Measurements from ENCODE around the gene PTK7. TPM values are rescaled to one million over a fixed set of nuclear protein-coding genes. Genes with fewer than 3 reads are reported as not detected.
"Not testable (repeated sequence)": the region's sequence is repeated elsewhere in the genome, so short reads cannot be mapped to it uniquely, and the experiment has no call there.

Gene PTK7
- total RNA-seq, 1 donor from 2014 or later, result 4.3 TPM

- Mint-ChIP-seq H3K36me3 (ENCODE audit: low read depth) (no peaks in the 10 kb centered on the region), H3K4me3 (no peak overlapping the region), H3K27ac (no peak overlapping the region)
Observed at GRCh38 chr6:43123461-43124314, 47.6 kb downstream of the PTK7 start.

DNA sequence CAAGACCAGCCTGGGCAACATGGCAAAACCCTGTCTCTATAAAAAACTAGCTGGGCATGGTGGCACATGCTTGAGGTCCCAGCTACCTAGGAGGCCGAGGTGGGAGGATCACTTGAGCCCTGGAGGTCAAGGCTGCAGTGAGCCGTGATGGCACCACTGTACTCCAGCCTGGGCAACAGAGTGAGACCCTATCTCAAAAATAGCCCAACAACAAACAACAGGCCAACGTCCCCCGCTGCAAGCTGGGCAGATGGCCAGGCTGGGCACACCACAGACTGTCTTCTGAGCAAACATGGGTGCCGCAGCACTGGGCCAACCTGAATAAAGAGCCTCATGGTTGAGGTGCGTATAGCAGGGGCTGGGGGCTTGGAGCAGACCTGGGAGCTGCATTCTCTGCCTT, 48.4 kb downstream of the PTK7 start:
- DNase-seq, result no peak
- H3K27me3 Mint-ChIP-seq, result peaks cover 2% of the 10 kb centered on the region
- H3K4me1 Mint-ChIP-seq, result no peaks in the 10 kb centered on the region
- no peaks in the 10 kb centered on the region for H3K36me3 Mint-ChIP-seq (ENCODE audit: low read depth)
- no peaks in the 10 kb centered on the region for H3K9me3 Mint-ChIP-seq
- intact Hi-C loops (cut with micrococcal nuclease), result no loop called here
- H3K4me3 Mint-ChIP-seq, result no peak overlapping the region
- H3K27ac Mint-ChIP-seq, result no peak overlapping the region

More at GRCh38 chr6:43123461-43124314, 47.6 kb downstream of the PTK7 start:
- intact Hi-C loops (cut with micrococcal nuclease), result no loop called here
- H3K4me1 Mint-ChIP-seq, result no peaks in the 10 kb centered on the region
- H3K27me3 Mint-ChIP-seq, result peaks cover 2% of the 10 kb centered on the region
- DNase-seq, result no peak
- H3K9me3 Mint-ChIP-seq, result no peaks in the 10 kb centered on the region

GRCh38 chr6:43125119-43125518, 49.0 kb downstream of the PTK7 start:
- Mint-ChIP-seq H3K4me1 (no peaks in the 10 kb centered on the region), H3K27ac (no peak overlapping the region), H3K27me3 (no peaks in the 10 kb centered on the region), H3K4me3 (no peak overlapping the region), H3K9me3 (no peaks in the 10 kb centered on the region), H3K36me3 (ENCODE audit: low read depth) (no peaks in the 10 kb centered on the region)
- no peak for DNase-seq
- intact Hi-C loops (cut with micrococcal nuclease), result no loop called here

DNA sequence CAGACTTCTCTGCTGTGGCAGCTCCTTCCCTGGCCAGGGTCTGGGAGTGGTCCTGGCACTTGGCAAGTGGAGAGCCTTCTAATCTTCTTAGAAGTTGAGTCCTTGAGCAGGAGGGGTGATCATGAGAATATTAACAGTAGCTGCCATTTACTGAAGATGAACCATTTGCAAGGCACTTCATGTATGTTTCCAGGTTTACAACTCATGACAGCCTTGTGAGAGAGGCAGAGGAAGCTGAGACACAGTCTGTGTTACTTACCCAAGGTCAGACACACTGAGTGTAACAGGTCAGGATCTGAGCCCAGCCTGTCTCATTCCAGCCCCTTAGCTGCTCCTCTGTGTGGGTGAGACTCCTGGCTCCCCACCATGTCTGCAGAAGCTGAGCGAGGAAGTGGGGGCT, 49.4 kb downstream of the PTK7 start:
- no peak overlapping the region for H3K4me3 Mint-ChIP-seq
- no peaks in the 10 kb centered on the region for H3K36me3 Mint-ChIP-seq (ENCODE audit: low read depth)
- no peaks in the 10 kb centered on the region for H3K4me1 Mint-ChIP-seq
- H3K27me3 Mint-ChIP-seq, result no peaks in the 10 kb centered on the region
- no peak overlapping the region for H3K27ac Mint-ChIP-seq
- H3K9me3 Mint-ChIP-seq, result no peaks in the 10 kb centered on the region
- intact Hi-C loops (cut with micrococcal nuclease), result no loop called here
- DNase-seq, result no peak

- Mint-ChIP-seq H3K4me3 (no peak overlapping the region), H3K27me3 (no peaks in the 10 kb centered on the region)
Observed at GRCh38 chr6:43127180-43127579, 51.1 kb downstream of the PTK7 start.

DNA sequence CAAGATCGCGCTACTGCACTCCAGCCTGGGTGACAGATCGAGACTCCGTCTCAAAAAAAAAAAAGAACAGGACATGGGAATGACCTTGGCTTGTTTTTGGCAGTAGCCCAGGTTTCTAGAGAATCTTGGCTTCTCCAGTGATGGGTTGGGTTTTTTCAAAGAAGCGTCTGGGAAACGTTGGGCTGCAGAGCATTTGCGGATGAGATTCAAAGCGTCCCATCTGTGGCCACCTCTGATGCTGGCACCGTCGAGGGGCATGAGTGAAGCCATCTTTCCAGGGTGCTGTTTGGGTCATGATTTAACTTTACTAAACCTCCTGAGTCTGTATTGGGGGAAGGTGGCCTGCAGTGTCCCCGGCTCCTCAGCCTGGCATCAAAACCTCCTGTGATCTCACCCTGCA, 51.8 kb downstream of the PTK7 start:
- Mint-ChIP-seq H3K9me3 (no peaks in the 10 kb centered on the region), H3K4me1 (no peaks in the 10 kb centered on the region), H3K36me3 (ENCODE audit: low read depth) (no peaks in the 10 kb centered on the region), H3K4me3 (no peak overlapping the region), H3K27ac (no peak overlapping the region), H3K27me3 (no peaks in the 10 kb centered on the region)
- no peak for DNase-seq
- intact Hi-C loops (cut with micrococcal nuclease), result no loop called here

More at GRCh38 chr6:43127180-43127579, 51.1 kb downstream of the PTK7 start:
- Mint-ChIP-seq H3K27ac (no peak overlapping the region), H3K9me3 (no peaks in the 10 kb centered on the region), H3K36me3 (ENCODE audit: low read depth) (no peaks in the 10 kb centered on the region), H3K4me1 (no peaks in the 10 kb centered on the region)
- intact Hi-C loops (cut with micrococcal nuclease), result no loop called here
- no peak for DNase-seq

DNA sequence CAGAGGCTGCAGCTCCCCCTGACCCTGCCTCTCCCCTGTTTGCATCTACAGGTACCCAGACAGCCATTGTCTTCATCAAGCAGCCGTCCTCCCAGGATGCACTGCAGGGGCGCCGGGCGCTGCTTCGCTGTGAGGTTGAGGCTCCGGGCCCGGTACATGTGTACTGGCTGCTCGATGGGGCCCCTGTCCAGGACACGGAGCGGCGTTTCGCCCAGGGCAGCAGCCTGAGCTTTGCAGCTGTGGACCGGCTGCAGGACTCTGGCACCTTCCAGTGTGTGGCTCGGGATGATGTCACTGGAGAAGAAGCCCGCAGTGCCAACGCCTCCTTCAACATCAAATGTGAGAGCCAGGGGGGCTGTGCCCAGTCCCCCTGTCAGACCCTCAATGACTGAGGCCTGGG, 52.8 kb downstream of the PTK7 start:
- H3K27ac Mint-ChIP-seq, result no peak overlapping the region
- DNase-seq, result no peak
- no peaks in the 10 kb centered on the region for H3K27me3 Mint-ChIP-seq
- H3K4me1 Mint-ChIP-seq, result no peaks in the 10 kb centered on the region
- H3K36me3 Mint-ChIP-seq (ENCODE audit: low read depth), result no peaks in the 10 kb centered on the region
- no peaks in the 10 kb centered on the region for H3K9me3 Mint-ChIP-seq
- intact Hi-C loops (cut with micrococcal nuclease), result no loop called here
- H3K4me3 Mint-ChIP-seq, result no peak overlapping the region

- Mint-ChIP-seq H3K4me3 (no peak overlapping the region), H3K27me3 (no peaks in the 10 kb centered on the region), H3K27ac (no peak overlapping the region), H3K4me1 (no peaks in the 10 kb centered on the region), H3K36me3 (ENCODE audit: low read depth) (no peaks in the 10 kb centered on the region), H3K9me3 (no peaks in the 10 kb centered on the region)
- intact Hi-C loops (cut with micrococcal nuclease), result no loop called here
- DNase-seq, result no peak
Observed at GRCh38 chr6:43129434-43130194, 53.5 kb downstream of the PTK7 start.

- no peaks in the 10 kb centered on the region for H3K9me3 Mint-ChIP-seq
- H3K4me3 Mint-ChIP-seq, result no peak overlapping the region
- no peaks in the 10 kb centered on the region for H3K27me3 Mint-ChIP-seq
- DNase-seq, result no peak
- intact Hi-C loops (cut with micrococcal nuclease), result no loop called here
- no peak overlapping the region for H3K27ac Mint-ChIP-seq
- no peaks in the 10 kb centered on the region for H3K4me1 Mint-ChIP-seq
- H3K36me3 Mint-ChIP-seq (ENCODE audit: low read depth), result no peaks in the 10 kb centered on the region
Observed at GRCh38 chr6:43130429-43130828, 54.3 kb downstream of the PTK7 start.

GRCh38 chr6:43131379-43131778, 55.3 kb downstream of the PTK7 start:
- H3K27ac Mint-ChIP-seq; H3K4me3 Mint-ChIP-seq; intact Hi-C loops (cut with micrococcal nuclease); H3K4me1 Mint-ChIP-seq; DNase-seq; H3K36me3 Mint-ChIP-seq (ENCODE audit: low read depth); H3K27me3 Mint-ChIP-seq; H3K9me3 Mint-ChIP-seq: not testable (repeated sequence)

- Mint-ChIP-seq H3K9me3 (no peaks in the 10 kb centered on the region), H3K27ac (no peak overlapping the region), H3K4me1 (peaks cover 3% of the 10 kb centered on the region), H3K36me3 (ENCODE audit: low read depth) (no peaks in the 10 kb centered on the region), H3K4me3 (no peak overlapping the region), H3K27me3 (no peaks in the 10 kb centered on the region)
- intact Hi-C loops (cut with micrococcal nuclease), result no loop called here
- DNase-seq, result no peak
Observed at GRCh38 chr6:43138267-43138666, 62.2 kb downstream of the PTK7 start.

DNA sequence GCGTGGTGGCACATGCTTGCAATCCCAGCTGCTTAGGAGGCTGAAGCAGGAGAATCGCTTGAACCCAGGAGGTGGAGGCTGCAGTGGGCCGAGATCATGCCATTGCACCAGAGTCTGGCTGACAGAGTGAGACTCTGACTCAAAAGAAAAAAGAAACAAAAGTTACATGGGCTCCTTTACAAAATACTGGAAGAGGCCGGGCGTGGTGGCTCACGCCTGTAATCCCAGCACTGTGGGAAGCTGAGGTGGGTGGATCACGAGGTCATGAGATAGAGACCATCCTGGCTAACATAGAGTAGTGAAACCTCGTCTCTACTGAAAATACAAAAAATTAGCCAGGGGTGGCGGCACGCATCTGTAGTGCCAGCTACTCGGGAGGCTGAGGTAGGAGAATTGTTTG, 63.9 kb downstream of the PTK7 start:
- H3K27ac Mint-ChIP-seq; H3K36me3 Mint-ChIP-seq (ENCODE audit: low read depth); H3K27me3 Mint-ChIP-seq; DNase-seq; H3K4me3 Mint-ChIP-seq; H3K9me3 Mint-ChIP-seq; intact Hi-C loops (cut with micrococcal nuclease); H3K4me1 Mint-ChIP-seq: not testable (repeated sequence)

GRCh38 chr6:43141644-43142043, 65.5 kb downstream of the PTK7 start:
- Mint-ChIP-seq H3K27ac (no peak overlapping the region), H3K36me3 (ENCODE audit: low read depth) (no peaks in the 10 kb centered on the region), H3K9me3 (no peaks in the 10 kb centered on the region), H3K27me3 (peaks cover 4% of the 10 kb centered on the region), H3K4me1 (peaks cover 7% of the 10 kb centered on the region), H3K4me3 (no peak overlapping the region)
- no peak for DNase-seq
- intact Hi-C loops (cut with micrococcal nuclease), result no loop called here

DNA sequence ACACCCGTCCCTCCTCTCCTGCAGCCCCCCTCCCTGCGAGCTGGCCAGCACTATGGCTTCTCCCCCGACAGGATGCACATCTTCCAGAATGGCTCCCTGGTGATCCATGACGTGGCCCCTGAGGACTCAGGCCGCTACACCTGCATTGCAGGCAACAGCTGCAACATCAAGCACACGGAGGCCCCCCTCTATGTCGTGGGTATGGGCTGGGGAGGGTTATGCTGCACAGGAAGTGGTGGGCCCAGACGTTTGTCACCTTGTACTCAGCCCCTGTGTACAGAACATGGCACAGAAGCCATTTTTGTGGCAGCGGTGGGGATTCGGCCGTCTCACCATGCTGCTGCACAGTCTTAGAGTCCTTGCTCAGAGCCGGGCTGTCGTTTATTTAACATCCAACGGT, 66.0 kb downstream of the PTK7 start:
- Mint-ChIP-seq H3K4me1 (peaks cover 7% of the 10 kb centered on the region), H3K4me3 (no peak overlapping the region), H3K36me3 (ENCODE audit: low read depth) (no peaks in the 10 kb centered on the region), H3K9me3 (no peaks in the 10 kb centered on the region), H3K27ac (no peak overlapping the region), H3K27me3 (peaks cover 4% of the 10 kb centered on the region)
- DNase-seq, result no peak
- intact Hi-C loops (cut with micrococcal nuclease), result no loop called here
